Neural progenitor cell (in vitro differentiated cells): ENCODE data around the gene RELN.

Source experiments
- EZH2 ChIP-seq: fragments of 200-600 bp; sonication (generic); IDR thresholded peaks from 2 replicates; pipeline ENCODE4 v1.6.1; 2017; ENCODE audit warnings: antibody characterized with exemption, mild to moderate bottlenecking, moderate library complexity
- TF ChIP-seq, protein P1 (sequence below): fragments of 200-600 bp; sonication (generic); IDR thresholded peaks from 2 replicates; pipeline ENCODE4 v1.5.1; 2017; ENCODE audit warnings: antibody characterized with exemption, mild to moderate bottlenecking

DNA sequence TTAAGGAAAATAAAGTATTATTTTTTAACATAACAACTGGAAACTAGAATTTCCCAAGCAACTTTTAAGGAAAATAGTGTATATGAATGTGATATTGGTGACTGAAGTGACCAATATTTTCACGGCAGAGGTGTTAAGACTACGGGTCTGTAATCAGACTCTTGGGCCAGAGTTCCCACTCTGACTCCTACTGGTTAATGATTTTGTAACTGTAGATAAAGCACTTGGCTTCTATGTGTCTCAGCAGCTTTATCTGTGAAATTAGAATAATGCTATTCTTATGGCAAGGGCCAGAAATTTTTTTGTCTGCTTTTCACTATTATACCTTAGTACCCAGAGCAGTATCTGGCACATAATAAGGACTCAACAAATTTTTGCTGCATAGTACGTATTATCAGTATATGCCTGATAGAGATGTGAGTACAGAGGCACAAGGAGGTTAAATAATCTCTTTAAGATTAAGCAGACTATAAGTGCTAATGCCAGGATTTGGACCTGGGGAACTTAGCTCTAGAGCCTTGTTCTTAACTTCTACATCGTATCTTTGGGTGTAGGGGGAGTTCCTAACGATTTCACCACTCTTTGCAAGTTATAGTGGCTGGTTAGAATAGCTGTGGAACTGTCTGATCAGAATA is 357.3 kb downstream of the RELN start:
- no peak for TF ChIP-seq EZH2
- TF ChIP-seq, protein P1, sequence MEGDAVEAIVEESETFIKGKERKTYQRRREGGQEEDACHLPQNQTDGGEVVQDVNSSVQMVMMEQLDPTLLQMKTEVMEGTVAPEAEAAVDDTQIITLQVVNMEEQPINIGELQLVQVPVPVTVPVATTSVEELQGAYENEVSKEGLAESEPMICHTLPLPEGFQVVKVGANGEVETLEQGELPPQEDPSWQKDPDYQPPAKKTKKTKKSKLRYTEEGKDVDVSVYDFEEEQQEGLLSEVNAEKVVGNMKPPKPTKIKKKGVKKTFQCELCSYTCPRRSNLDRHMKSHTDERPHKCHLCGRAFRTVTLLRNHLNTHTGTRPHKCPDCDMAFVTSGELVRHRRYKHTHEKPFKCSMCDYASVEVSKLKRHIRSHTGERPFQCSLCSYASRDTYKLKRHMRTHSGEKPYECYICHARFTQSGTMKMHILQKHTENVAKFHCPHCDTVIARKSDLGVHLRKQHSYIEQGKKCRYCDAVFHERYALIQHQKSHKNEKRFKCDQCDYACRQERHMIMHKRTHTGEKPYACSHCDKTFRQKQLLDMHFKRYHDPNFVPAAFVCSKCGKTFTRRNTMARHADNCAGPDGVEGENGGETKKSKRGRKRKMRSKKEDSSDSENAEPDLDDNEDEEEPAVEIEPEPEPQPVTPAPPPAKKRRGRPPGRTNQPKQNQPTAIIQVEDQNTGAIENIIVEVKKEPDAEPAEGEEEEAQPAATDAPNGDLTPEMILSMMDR = no peak
